Measurements from ENCODE around the gene ENC1.

ENC1 gene

DNA sequence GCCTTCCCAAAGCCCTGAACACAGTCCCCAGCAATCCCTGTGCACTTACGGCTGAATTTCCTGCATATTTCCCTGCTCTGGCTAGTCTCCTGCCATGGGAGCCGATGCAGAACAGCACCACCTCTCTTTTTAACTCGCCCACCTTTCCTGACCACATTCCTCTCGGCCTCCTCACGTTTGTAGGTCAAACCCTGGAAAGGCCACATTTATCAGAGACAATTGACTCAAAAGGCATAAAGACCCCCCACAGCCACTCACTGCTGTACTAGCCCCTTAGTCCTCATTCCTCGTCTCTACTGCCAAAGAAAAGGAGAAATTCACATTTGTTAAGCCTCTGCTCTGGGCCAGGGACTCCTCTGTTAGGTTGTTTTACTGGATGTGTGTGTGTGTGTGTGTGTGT, 43.6 kb downstream of the ENC1 start:
- DNase-seq (ENCODE audit: low read depth) = no peak
- no peak overlapping the region for H3K4me3 ChIP-seq (ENCODE audit: low read depth, low read length)
- TF ChIP-seq, protein P1, sequence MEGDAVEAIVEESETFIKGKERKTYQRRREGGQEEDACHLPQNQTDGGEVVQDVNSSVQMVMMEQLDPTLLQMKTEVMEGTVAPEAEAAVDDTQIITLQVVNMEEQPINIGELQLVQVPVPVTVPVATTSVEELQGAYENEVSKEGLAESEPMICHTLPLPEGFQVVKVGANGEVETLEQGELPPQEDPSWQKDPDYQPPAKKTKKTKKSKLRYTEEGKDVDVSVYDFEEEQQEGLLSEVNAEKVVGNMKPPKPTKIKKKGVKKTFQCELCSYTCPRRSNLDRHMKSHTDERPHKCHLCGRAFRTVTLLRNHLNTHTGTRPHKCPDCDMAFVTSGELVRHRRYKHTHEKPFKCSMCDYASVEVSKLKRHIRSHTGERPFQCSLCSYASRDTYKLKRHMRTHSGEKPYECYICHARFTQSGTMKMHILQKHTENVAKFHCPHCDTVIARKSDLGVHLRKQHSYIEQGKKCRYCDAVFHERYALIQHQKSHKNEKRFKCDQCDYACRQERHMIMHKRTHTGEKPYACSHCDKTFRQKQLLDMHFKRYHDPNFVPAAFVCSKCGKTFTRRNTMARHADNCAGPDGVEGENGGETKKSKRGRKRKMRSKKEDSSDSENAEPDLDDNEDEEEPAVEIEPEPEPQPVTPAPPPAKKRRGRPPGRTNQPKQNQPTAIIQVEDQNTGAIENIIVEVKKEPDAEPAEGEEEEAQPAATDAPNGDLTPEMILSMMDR (IDR thresholded peaks at IDR 0.05; ENCODE audit: control insufficient read depth, extremely low read depth, insufficient read depth) = no peak

DNA sequence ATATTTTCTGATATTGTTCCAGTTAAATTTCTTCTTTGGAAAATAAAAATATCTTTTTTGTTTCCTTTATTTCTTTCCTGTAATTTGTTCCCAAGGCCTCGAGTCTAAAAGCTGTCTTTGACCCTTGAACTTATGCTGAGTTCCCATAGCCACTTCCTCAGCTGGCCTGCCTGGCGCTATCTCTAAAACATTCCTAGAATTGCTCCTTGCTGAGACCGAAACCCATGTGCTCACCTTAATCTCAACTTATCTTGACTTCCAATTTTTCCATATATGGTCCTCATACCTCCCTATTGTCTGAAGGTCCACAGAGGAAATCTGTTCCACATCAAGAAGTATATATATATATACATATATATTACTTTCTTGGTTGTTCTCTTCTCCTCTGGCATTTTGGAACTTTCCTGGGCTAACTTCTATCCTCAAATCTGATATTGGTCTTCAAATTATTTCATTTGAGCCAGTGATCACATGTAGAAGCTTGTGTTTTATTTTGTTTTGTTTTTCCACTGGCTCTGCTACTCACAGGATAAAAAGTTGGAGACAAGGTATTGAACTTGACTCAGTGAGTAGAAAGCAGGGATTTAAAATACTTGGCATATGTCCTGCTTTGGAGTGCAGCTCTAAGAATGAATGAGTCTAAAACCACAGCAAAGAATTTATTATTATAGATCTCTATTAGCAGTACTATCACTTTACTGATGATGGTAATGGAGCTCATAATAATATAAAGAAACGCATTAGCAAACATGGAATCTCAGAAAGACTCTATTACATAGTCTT, 45.2 kb downstream of the ENC1 start:
- no peak overlapping the region for H3K4me3 ChIP-seq (ENCODE audit: low read depth, low read length)
- TF ChIP-seq, protein P1 (IDR thresholded peaks at IDR 0.05; ENCODE audit: control insufficient read depth, extremely low read depth, insufficient read depth) = no peak
- DNase-seq (ENCODE audit: low read depth) = no peak

DNA sequence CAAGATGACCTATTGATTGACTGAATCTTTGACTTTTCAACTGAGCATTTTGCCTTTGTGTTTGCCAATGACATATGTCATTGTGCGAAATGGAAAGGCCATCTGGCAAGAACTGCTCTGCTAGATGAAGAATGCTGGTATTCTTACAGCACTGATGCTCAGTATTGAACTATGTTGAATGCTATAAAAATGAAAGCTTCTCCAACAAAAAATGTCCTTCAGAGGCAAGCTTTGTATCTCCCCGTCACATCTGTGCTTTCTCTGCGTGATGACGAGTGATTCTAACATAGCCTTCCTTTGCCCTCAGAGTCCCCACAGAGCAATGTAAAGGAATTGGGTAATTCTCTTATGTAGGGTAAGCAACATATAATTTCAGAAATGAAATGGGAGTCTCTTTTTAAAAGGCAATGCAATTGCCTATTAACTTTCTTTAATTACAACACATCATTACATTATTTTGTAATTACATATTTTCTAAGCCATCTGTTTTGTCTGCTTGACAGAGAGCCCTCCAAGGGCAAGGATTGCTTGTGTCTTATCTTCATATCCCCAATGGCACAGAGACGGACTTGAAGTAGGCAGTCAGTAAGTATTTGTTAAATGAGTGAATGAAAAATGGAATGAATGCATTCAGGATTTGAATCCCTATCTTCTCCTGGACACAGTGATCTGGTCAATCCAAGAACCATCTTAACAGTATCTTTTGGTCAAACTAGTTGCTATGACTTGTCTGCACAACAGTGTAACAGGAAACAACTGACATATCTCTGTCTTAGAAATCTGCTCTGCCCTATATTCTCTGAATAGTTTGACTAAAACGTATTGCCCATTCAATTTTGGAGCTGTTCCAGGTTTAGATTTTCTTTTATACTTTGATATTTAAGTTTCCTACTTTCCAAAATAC, 46.1 kb downstream of the ENC1 start:
- no peak for DNase-seq (ENCODE audit: low read depth)
- H3K4me3 ChIP-seq (ENCODE audit: low read depth, low read length) = no peak overlapping the region

DNA sequence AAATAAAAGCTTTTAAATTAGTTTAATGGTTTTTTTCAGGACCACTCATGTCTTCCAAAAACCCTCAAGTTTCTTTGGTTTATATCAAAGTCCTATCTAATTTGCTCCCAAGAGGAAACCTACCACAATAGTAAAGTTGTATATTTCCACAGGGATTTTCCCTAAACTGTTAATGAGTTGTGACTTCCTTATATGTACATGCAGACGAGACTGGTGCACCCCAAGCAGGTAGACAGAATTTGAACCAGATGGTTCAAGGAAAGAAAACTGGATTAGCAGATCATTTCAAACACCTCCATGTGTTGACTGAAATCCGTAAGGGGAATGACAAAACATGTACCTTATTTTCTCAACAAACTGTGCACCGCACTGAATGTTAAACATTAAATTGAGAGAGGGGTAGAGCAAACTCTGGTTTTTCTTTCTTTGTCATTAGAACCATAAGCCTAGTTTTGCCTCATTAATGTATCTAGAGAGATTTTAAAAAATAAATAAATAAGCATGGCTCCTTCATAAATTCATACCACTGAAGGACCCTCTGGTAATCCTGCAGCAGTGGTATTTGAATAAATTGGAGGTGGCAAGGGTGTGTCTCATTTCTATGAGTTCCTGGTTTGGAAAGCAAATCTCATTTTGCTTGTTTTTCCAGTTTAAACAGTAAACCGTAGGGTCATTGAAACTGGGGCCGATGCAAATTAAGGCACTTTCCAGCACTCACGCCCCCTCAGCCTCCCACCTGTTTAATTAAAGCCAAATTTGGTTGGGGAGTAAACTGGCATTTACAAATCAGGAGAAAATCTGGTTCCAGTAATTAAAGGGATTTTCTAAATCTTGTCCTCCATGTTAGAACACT, 51.1 kb downstream of the ENC1 start:
- TF ChIP-seq, protein P1 (IDR thresholded peaks at IDR 0.05; ENCODE audit: control insufficient read depth, extremely low read depth, insufficient read depth) = no peak

More for the DNA sequence above, 46.1 kb downstream of the ENC1 start:
- TF ChIP-seq, protein P1 (IDR thresholded peaks at IDR 0.05; ENCODE audit: control insufficient read depth, extremely low read depth, insufficient read depth) = no peak

DNA sequence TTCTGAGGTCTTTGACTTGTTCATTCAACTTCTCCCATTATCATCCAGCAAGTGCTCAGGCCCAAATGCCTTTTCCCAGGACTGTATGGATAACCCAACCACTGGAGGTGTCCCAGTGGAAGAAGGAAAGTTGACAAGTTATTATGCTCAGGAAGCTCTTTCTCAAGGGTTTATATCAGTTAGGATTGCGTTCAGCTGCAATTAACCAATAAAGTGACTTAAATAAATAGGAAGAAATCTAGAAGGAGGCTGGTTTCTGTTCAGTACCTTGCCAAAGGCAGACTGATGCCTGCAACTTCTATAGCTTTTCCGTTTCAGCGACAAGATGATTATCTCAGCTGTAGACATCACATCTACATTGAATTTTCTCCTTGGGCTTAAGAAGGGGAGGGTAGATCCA, 52.1 kb downstream of the ENC1 start:
- DNase-seq (ENCODE audit: low read depth) = no peak
- no peak overlapping the region for H3K4me3 ChIP-seq (ENCODE audit: low read depth, low read length)
- TF ChIP-seq, protein P1 (IDR thresholded peaks at IDR 0.05; ENCODE audit: control insufficient read depth, extremely low read depth, insufficient read depth) = no peak

More for the DNA sequence above, 51.1 kb downstream of the ENC1 start:
- DNase-seq (ENCODE audit: low read depth) = no peak
- no peak overlapping the region for H3K4me3 ChIP-seq (ENCODE audit: low read depth, low read length)

DNA sequence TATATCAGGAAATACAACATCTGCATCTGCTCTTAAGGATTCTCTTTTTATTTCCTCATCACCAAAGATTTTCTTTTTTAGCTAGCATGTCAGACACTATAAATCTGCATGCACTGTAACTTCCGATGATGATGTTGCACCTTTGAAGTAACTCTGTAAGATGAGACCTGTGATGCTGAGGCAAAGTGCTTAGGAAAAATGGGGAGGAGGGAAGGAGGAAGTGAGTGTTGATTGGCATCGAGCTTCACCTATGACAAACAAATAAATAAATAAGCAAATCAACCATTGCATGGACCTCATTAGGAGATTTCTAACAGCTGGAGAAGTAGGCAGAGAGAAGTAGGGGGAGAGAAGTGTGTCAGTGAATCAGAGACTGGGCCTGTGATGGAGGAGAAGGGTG, 52.6 kb downstream of the ENC1 start:
- no peak for DNase-seq (ENCODE audit: low read depth)
- TF ChIP-seq, protein P1 (IDR thresholded peaks at IDR 0.05; ENCODE audit: control insufficient read depth, extremely low read depth, insufficient read depth) = no peak
- H3K4me3 ChIP-seq (ENCODE audit: low read depth, low read length) = no peak overlapping the region
